Epithelial cell of prostate (primary cell): Measurements from ENCODE around the gene CMC1.
A peak's percentile ranks its signal among the peaks of the same experiment; 100 is the strongest.

ENCODE experiments used
- DNase-seq: peaks from one replicate; pipeline ENCODE4 v3.0.0-alpha.2; 2011; ENCODE audit warnings: low read depth, low spot score
- H3K27ac ChIP-seq: fragments of 450-650 bp; 2 replicates; pipeline ENCODE4 v1.5.1; 2017; ENCODE audit warnings: mild to moderate bottlenecking

CMC1 gene

GRCh38 chr3:28348265-28348628, 106.8 kb downstream of the CMC1 start:
- DNase-seq: peak; percentile 68
- H3K27ac ChIP-seq: peak overlapping the region; percentile 97

- peak within 1 kb of the TSS; percentile 97 for H3K27ac ChIP-seq
- DNase-seq: peak; percentile 69
Measured at GRCh38 chr3:28348629-28349468, 107.4 kb downstream of the CMC1 start, which contains the start of the genes AZI2 and ZCWPW2. Gene AZI2 (minus strand): TSS chr3:28348824. CDS start chr3:28340617, 8,207 bp downstream. Gene ZCWPW2 (plus strand): TSS chr3:28348721. CDS start chr3:28413069, 64,348 bp downstream.

GRCh38 chr3:28349469-28350000, 108.1 kb downstream of the CMC1 start:
- DNase-seq: no peak
- H3K27ac ChIP-seq: peak overlapping the region; percentile 97
